HG03571 (cell line): Measurements from ENCODE around the gene CRYBA2.

Experiments
- ATAC-seq: cut with Tn5 transposase; IDR thresholded peaks from one replicate; pipeline ENCODE4 v1.9.1; 2021; ENCODE audit not compliant: unreplicated experiment

CRYBA2 gene

DNA sequence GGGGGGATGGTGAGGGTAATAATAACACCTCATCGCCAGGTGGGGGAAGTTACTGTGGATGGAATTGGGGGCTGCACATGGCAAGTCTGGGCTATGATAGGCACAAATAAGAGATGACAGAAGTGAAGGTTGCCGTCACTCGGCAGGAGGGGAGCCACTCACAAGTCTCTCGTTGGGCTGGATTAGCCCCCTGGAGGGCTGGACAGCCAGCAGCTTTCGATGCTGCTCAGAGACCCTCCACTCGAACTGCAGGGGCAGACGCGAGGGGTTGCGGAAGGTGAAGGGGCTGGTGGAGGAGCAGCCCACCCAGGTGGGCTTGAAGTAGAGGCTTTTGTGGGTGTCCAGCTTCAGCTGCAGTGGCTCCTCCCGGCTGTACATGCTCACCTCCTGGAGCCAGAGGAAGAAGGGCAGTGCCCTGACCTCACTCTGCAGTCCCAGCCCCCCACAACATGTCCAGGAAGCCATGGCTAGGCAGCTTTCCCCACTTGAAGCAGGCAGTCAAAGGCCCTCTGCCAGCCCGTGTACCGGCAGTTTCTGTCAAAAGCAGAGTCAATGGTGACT is 29.9 kb upstream of the CRYBA2 start:
- ATAC-seq = no peak

DNA sequence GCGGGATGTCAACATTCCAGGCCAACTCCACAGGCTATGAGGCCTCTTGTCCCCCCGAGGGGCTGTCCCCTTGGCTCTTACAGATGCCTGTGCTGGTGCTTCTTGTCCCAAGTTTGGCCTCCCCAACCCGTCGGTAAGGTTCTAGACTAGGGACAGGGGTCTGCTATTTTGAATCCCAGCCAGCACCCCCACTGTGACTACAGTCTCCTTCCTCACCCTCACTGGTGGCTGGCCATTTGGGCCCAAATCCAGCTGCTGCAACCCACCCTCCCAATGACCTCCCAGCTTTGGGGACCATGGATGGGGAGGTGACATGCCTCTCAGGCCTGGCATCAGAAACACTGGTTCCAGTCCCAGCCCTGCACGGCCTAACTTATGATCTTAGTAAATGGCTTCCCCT is 29.4 kb upstream of the CRYBA2 start:
- ATAC-seq = no peak

DNA sequence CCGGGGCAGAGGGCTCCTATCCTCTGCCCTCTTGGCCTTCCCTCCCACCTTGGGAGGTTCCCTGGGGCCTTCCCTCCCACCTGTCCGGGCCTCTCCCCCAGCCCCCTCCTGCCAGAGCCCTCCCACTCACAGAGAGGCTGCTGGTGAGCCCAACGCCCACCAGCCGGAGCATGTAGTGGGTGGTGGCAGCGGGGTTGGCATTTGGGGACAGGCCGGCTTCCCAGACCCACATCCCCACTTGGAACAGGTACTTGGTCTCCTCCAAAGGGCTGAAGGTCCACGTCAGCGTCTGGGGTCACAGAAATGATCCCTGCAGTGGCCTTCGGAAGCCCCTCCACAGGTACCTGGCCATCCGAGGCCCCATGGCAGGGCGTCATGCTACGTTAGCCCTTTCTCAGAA is 28.8 kb upstream of the CRYBA2 start:
- ATAC-seq = no peak

DNA sequence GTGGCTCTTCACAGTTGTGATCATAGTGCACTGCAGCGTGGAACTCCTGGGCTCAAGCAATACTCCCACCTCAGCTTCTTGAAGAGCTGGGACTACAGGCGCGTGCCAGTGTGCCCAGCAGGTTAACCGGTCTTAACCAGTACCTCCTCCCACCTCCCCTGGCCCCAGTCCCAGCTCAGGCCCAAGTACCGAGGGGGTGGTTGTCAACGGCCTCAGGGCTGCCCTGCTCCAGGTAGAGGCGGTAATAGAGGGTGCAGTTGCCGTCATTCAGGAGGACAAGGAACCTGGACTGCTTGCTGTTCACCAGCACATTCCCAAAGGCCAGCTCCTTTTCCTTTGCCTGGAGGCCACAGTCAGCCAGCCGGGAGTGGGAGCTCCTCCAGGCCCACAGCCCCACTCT is 28.4 kb upstream of the CRYBA2 start:
- no peak for ATAC-seq

DNA sequence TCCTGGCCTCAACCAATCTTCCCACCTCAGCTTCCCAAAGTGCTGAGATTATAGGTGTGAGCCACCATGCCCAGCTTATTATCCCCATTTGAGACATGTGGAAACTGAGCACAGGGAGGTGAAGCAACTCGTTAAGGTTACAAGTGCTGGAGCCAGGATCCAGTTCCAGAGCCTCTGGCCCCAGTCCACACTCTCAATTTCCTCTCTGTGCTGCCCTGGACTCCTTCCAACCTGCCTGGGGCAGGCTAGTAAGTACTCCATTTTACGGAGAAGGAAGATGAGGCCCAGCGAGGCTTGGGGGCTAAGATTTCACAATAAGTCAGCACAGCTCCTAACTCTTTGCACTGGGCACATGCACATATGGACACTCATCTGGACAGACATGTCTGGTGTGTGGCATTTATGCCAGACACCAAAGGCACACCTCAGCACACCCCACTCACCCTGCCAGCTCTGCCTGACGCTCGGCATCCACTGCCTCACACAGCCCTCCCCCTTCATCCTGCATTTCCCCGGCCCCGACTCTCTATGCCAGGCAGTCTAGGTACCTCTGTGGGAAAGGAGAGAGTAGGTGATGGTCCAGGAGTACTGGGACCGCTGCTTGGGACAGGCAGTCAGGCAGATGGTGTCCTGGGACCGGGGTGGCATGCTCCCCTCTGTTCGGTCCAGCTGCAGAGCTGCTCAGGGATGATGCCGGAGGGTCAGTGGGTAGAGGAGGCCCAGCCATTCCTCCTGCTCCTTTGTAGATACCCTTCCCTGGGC is 27.6 kb upstream of the CRYBA2 start:
- no peak for ATAC-seq

DNA sequence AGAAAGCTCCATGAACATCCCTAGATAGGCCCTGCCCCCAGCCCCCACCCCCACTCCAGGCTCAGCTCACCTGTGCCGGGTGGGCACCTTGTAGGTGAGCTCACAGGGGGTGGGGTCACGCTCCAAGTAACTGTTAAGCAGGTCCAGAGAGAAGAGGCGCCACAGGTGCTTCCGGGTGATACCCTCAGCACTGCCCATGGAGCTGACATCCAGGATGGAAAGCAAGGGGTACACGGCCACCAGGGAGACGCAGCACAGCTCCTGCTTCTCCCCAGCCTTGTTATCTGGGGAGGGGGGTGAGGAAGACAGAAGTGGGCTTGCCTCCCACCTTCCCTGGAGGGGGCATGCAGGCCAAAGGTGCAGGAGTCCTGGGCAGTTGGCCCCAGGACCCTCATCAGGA is 26.2 kb upstream of the CRYBA2 start:
- ATAC-seq = no peak

DNA sequence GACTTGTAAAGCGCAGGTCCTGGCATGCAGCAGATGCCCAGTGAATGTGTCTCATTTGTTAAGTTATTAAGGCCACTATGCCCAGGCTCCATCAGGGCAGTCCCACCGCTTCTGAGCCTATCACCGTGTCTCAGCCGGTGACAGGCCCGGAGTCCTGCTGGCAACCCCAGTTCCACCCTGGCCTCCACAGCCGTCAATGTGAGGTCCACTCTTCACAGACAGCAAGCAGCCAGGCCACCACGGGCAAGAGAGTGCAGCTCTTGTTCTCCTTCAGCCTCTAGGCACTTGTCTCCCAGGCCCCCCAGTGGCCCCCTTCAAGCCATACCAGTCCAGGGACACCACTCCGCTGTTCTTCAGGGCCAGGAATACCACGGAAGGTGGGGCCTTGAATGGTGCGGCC is 25.5 kb upstream of the CRYBA2 start:
- no peak for ATAC-seq

DNA sequence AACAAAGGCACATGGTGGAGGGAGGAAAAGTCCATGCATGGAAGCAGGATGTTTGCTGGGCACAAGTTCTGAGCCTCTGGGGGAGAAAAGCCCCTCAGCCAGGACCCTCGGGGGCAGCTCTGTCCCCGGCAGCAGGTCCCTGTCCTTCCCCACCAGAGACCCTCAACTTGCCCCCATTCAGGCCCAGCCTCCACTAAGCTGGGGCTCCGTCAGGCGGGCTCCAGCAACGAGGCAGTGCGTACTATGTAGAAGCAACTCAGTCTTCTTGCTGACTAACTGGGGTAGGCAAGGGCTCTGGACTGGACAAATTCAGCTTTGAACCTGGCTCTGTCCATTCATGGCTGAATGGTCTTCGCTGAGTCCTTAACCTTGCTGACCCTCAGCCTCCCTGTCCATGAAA is 25.1 kb upstream of the CRYBA2 start:
- ATAC-seq = no peak

DNA sequence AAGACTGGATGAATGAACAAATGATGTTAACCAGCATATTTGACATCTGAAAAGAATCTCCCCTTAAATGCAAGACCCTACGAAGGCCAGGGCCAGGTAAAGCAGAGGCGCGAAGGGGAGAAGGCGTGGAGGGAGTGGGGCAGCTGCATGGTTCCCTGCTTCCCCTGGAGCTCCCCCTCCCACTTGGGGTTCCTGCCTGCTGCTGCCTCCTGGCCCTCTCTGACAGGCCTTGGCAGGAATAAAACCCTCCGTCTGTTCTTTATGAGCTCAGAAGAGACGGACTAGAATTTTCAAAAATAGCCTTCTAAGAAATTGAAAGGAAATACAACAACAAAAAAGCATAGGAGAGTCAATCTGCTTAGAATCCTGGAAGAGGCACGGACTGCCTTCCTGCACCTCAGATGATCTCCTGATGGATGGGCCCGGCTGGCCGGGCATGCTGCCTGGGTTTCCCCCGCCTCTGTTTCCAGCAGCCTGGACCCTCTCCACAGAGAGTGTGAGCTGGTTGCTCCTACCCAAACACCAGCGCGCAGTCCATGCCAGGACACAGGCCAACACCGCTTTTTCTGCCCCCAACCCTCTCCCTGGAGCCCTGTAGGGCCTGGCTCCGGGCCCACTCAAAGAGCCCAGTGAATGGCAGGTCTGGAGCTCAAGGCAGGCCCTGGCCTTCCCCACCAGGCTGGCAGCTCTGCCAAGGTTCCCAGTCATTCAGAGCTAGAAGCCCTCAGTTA is 24.1 kb upstream of the CRYBA2 start:
- ATAC-seq = no peak

DNA sequence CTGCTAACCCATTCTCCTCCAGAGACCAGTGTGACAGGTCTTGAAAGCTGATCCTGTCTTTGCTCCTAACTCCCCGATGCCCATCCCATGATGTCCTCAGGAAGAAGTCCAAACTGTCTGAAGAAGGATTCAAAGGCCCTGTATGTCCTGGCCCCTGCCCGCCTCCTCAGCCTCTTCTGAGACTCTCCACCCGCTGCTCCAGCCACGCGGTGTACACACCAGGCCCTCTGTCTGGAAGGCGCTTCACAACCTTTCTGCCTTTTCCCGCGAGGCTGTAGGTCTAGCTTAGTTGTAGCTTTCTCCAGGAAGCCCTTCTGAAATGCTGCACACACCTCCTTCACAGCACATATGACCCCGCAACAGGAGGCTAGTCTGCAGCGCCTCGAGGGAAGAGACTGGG is 23.5 kb upstream of the CRYBA2 start:
- no peak for ATAC-seq

DNA sequence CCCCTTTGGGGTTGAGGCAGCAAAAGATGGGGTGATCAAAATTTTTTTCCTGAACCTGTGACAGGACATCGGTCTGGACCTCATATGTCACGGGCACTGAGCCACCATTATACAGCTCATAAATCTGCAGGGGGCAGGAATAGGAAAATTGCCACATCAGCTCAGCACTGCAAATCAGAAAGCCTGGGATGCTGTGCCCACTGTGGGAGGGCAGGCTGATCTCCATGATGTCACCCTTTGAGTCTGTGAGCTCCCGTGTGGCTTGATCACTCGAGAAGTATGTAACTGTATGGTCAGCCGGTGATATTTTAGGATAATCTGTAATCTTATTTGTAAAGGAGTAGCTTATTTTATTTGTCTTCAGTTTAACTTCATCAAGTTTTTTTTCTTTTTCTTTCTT is 17.7 kb upstream of the CRYBA2 start:
- ATAC-seq = no peak

DNA sequence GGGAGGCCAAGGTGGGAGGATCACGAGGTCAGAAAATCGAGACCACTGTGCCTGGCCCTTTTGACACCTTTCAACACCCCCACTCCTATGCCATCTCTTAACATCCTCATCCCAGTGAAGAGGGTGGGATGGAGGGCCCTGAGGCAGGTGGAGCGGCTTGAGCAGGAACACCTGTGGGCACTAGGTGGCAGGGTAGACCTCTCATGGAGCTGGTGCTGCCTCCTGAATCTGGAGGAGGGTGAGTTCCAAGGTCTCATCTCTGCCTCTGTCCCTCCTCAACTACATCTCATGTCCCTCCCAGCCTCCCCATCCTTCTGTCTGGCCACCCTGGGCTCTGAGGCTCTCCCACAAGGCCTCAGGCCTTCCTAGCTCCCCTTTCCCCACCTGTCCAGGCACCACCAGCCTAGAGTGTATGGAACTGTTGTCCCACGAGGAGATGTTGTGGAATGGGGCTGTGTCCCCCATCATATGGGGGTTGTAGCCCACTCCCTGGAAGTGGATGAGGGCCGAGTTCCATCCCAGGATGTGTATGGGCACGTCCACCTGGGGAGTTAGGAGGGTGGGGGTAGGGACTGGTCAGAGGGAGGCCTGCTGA is 17.0 kb upstream of the CRYBA2 start:
- no peak for ATAC-seq

DNA sequence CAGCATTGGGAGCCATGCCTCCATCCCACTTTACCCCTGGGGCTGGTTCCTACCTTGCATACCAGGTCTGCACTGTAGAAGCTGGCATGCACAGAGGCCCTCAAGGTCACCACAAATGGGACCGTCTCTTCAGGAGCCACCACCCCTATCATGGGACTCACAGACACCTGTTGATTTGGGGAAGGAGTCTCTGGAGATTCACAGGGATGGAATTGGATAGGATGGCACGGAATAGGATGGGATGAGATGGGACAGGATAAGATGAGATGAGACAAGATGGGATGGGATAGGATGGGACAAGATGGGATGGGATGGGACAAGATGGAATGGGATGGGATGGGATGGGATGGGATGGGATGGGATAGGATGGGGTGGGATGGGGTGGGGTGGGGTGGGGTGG is 16.1 kb upstream of the CRYBA2 start:
- ATAC-seq = no peak

DNA sequence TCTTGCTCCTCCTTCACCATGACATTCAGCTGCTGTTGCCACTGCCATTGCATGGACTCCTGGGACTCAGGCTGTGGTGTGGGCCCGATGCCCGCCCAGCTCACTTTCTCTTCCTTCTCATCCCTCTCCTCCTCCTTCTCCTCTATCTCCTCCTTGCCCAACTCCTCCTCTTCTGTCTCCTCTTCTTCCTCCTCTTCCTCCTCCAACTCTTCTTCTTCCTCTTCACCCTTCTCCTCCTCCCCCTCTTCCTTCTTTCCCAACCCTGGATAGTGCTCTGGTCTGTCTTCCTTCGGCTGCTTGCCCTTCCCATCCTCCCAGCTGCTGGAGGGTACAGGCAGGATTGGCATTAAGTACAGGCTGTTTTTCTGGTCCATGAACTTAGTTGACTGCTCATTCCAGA is 10.8 kb upstream of the CRYBA2 start:
- ATAC-seq = no peak

DNA sequence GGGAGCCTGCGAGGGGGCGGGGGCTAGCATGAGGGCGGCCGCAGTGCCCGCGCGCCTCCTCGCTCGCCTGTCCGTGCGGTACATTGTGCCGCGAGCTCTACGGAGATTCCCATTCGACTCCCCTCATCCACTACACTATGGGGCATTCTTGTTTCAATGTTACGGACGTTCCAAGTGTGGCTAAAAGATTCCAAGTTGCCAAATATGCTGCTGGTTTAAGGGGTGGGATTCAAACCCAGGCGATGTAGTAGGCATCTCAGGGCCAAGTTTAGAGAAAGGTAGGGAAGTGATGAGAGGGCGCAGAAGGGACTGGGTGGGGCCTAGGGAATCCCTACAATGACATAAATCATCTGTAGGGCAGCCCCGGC is 10.0 kb upstream of the CRYBA2 start:
- no peak for ATAC-seq

DNA sequence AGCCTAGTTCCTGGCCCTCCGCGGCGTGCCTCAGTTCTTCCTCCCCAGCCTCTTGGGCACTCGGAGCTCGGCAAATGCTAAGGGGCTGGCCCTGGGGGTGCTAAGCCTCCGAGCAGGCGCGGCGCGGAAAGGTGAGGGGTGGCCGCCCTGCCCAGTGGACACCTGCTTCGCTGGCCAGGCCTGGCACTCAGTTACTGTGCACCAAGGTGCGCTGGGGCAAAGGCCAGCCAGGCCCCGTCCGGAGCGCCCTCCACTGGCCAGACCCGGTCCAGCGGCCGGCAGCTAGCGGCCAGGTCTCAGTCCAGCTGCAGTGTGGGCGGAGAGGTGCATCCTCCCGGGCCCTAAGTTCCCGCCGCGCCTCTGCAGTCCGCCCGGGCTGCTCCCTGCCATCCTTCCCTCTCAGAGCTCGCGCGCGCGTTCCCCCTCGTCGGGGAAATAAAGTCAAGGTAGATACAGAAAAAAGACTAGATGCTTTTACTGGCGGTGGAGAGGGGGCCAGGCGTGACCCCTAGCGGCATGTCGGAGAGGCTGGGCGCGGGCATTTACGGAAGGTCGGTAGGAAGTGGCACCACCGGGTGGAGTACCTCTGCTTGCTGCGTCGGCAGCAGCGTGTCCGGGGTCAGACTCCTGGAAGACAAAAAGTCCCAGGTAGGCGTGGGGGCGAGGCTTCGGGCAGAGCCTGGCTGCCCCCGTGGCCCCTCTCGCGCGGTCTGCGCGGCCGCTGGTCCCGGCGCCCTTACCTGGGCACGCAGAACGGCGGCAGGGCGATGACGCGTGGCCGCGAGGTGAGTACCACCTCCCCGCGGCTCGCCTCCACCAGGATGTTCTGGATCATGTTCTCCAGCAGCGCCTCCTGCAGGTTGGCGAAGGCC is 9.4 kb upstream of the CRYBA2 start:
- no peak for ATAC-seq

DNA sequence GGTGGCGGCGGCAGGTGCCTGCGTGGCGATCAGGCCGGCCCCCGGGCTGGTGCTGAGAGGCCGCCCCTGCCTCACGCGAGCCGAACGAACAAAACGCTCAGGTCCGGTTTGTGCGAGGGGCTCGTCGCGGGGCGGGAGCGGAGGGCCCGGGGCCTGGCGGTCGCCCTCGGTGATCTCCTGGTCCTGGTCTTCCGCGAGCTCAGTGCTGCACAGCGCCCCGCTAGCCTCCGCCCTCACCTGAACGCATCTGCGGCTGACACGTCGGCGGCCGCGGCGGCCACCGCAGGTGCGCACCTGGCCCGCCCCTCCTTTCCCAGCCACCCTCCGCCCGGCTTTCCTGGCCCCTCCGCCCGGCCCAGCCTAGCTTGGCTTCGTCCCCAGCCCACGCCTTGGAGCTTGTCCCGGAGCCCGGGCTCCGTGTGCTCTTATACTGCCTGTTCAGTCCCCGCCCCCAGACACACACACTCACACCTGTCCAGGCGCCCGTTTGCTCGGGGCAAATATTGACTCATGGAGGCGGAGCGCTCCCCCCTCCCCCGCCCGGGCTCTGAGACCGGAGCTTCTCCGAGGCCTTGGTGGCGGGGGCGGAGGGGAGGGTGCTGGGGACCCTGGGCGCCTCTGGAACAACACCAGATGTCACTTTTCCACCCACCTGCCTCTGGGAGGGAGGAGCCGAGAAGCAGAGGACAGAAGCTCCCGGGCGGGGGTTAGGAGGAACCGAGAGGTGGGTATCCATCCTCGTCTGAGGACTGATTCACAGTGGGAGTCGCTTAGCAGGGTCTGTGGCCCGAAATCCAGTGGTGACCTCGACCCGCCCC is 8.6 kb upstream of the CRYBA2 start:
- no peak for ATAC-seq

DNA sequence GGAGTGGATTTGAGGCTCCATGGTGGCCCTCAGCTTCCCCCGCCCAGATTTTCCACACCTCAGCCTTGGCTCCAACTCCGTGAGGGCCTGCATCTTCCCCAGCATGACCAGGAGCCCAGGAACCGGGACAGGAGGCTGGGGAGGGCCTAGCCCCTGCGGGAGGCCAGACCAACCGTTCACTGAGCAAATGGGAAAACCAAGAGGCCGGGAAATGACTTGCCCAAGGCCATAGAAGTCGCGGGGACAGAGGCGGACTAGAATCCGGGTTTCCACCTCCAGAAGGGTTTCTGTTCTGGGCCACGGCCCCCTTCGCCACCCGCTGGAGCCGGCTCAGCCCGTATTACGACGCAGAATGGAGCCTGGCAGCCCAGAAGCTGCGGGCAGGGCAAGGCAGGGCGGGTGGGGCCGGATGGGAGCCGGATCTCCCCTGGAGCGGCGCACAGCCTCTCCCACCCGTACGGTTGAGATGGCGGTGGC is 7.9 kb upstream of the CRYBA2 start:
- no peak for ATAC-seq

DNA sequence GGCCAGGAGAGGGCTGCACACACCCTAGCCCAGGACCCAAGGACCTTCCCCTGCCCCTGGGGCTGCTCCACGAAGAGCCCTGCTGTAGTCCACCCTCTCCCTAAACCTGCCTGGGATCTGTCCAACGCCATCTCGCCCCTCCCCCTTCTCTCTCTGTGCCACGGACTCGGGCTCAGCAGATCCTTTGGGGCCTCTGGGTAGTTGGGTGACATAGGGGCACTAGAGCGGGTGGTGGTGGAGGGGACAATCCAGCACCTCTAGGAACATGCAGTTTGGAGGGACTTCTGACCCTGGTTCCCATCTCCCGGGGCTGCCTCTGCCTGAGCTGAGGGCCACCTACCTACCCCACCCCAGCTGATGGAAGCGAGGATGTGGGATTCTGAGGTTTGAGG is 7.3 kb upstream of the CRYBA2 start:
- ATAC-seq = no peak

DNA sequence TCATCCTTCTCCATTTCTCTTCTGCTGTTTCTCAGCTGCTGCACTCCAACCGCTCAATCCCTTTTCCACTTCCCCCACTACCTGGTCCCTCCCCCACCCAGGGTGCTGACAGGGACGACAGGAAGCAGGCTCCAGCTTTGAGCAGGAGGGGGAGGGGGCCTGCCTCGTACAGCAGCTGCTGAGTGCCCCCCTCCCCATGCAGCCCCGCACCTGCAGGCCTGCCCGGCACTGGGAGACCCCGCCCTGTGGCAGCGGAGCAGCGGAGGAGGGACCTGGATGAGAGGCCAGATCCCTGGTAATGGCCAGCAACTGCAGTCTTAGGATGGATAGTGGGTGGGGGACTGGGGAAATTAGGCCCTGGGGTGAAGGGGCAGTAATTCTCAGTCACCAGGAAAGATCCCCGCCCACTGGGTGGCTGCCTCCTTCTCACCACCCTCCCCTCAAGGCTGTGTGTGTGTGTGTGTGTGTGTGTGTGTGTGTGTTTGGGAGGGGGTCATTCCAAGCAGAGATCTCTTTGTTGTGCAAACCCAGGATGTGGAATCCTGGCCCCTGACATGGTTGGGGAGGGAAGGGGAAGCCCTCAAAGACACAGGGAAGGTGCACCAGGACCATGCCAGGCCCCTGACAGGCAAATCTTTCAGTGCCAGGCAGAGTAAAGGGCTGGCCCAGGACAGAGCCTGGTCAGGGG is 6.8 kb upstream of the CRYBA2 start:
- ATAC-seq = no peak
